Upper lobe of right lung (tissue), 1 donor: ENCODE data around the gene TPX2. TPM values are rescaled to one million over a fixed set of nuclear protein-coding genes. Genes with fewer than 3 reads are reported as not detected.

ENCODE experiments used
- ATAC-seq: fragments of 200-7000 bp; cut with Tn5 transposase; one replicate; pipeline ENCODE4 v1.9.1; 2020; ENCODE audit warnings: mild to moderate bottlenecking, moderate library complexity
- DNase-seq: peaks from one replicate; pipeline ENCODE4 v3.0.0-alpha.2; 2020
- H3K27ac ChIP-seq: fragments of 200-600 bp; one replicate; pipeline ENCODE4 v1.8.0; 2022
- H3K27me3 ChIP-seq: fragments of 200-600 bp; one replicate; pipeline ENCODE4 v1.8.0; 2022; ENCODE audit warnings: mild to moderate bottlenecking
- H3K36me3 ChIP-seq: fragments of 200-600 bp; one replicate; pipeline ENCODE4 v1.8.0; 2022
- H3K4me1 ChIP-seq: fragments of 200-600 bp; one replicate; pipeline ENCODE4 v1.8.0; 2022
- H3K4me3 ChIP-seq: fragments of 200-600 bp; one replicate; pipeline ENCODE4 v1.8.0; 2022; ENCODE audit warnings: mild to moderate bottlenecking
- H3K9me3 ChIP-seq: fragments of 200-600 bp; one replicate; pipeline ENCODE4 v1.8.0; 2022
- intact Hi-C: fragments of 100-400 bp; cut with DNase I; formaldehyde crosslinking; loops from one replicate; pipeline ENCODE4 v1.11.0; 2022
- long read RNA-seq: library from polyadenylated mRNA; unstranded; transcript quantifications from one replicate; pipeline ENCODE4 v2.0.0, GENCODE V29; 2021
- total RNA-seq: library from RNA; stranded (reverse); fragmentation: NEBNext Ultra II Directional; extraction: Animal tissue kit (Norgen Biotek cat#: 25700); gene quantifications from one replicate; pipeline ENCODE4 v1.2.1, GENCODE V29; 2021
- TF ChIP-seq, protein P1 (sequence below): fragments of 200-600 bp; IDR thresholded peaks from one replicate; pipeline ENCODE4 v1.8.0; 2022; ENCODE audit warnings: antibody characterized with exemption
- donor health status: DM: no; HTN: yes; CAD: no; lungs with severe emphysema.

Gene TPX2, protein sequence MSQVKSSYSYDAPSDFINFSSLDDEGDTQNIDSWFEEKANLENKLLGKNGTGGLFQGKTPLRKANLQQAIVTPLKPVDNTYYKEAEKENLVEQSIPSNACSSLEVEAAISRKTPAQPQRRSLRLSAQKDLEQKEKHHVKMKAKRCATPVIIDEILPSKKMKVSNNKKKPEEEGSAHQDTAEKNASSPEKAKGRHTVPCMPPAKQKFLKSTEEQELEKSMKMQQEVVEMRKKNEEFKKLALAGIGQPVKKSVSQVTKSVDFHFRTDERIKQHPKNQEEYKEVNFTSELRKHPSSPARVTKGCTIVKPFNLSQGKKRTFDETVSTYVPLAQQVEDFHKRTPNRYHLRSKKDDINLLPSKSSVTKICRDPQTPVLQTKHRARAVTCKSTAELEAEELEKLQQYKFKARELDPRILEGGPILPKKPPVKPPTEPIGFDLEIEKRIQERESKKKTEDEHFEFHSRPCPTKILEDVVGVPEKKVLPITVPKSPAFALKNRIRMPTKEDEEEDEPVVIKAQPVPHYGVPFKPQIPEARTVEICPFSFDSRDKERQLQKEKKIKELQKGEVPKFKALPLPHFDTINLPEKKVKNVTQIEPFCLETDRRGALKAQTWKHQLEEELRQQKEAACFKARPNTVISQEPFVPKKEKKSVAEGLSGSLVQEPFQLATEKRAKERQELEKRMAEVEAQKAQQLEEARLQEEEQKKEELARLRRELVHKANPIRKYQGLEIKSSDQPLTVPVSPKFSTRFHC
- total RNA-seq, result 1.6 TPM
- long read RNA-seq, partial matches to known transcripts, result 1 of 4 reads
- long read RNA-seq, other reads (novel, unspliced or antisense), result 0 of 4 reads

DNA sequence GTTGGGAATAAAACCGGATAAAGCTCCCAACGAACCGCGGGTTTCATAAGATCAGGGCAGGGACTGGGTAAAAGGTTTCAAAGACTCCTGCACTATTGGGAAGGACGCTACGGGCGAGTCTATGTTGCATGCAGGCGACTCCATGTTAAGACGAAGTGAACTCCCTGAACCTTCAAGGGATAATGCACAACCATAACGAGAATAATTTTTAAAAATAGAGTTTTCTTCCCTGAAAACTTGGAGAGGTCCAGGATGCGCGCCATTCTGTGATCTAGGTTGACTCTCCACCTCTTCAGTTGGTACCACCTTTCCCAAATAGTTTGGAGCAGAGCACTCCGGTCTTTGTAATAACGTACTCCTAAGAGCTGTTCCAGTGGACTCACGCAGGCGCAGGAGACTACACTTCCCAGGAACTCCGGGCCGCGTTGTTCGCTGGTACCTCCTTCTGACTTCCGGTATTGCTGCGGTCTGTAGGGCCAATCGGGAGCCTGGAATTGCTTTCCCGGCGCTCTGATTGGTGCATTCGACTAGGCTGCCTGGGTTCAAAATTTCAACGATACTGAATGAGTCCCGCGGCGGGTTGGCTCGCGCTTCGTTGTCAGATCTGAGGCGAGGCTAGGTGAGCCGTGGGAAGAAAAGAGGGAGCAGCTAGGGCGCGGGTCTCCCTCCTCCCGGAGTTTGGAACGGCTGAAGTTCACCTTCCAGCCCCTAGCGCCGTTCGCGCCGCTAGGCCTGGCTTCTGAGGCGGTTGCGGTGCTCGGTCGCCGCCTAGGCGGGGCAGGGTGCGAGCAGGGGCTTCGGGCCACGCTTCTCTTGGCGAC lies at the start of gene TPX2:
Gene TPX2 (plus strand): TSS at position 562 of the 821 bp plus-strand sequence. CDS start 18,187 bp downstream, outside the sequence.
- intact Hi-C loops, result no loop called here
- H3K4me1 ChIP-seq, result no peaks in the 10 kb centered on the region
- TF ChIP-seq, protein P1, sequence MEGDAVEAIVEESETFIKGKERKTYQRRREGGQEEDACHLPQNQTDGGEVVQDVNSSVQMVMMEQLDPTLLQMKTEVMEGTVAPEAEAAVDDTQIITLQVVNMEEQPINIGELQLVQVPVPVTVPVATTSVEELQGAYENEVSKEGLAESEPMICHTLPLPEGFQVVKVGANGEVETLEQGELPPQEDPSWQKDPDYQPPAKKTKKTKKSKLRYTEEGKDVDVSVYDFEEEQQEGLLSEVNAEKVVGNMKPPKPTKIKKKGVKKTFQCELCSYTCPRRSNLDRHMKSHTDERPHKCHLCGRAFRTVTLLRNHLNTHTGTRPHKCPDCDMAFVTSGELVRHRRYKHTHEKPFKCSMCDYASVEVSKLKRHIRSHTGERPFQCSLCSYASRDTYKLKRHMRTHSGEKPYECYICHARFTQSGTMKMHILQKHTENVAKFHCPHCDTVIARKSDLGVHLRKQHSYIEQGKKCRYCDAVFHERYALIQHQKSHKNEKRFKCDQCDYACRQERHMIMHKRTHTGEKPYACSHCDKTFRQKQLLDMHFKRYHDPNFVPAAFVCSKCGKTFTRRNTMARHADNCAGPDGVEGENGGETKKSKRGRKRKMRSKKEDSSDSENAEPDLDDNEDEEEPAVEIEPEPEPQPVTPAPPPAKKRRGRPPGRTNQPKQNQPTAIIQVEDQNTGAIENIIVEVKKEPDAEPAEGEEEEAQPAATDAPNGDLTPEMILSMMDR, result peak; percentile 8
- ATAC-seq (peak; percentile 100), DNase-seq (peak; percentile 95)
- no peaks in the 10 kb centered on the region for H3K27me3 ChIP-seq
- no peaks in the 10 kb centered on the region for H3K9me3 ChIP-seq
- H3K27ac ChIP-seq, result peak within 1 kb of the TSS; percentile 69
- H3K36me3 ChIP-seq, result no peaks in the 10 kb centered on the region
- H3K4me3 ChIP-seq, result peak within 1 kb of the TSS; percentile 65

- peaks cover 37% of the 10 kb centered on the region for H3K36me3 ChIP-seq
- no peak overlapping the region for H3K4me3 ChIP-seq
- DNase-seq (no peak), ATAC-seq (no peak)
- no peaks in the 10 kb centered on the region for H3K27me3 ChIP-seq
- peaks cover 35% of the 10 kb centered on the region for H3K4me1 ChIP-seq
- H3K27ac ChIP-seq, result no peak overlapping the region
- TF ChIP-seq, protein P1, result no peak
- H3K9me3 ChIP-seq, result no peaks in the 10 kb centered on the region
- intact Hi-C loops, result no loop called here
Observed at GRCh38 chr20:31690124-31690666, 48.9 kb upstream of the TPX2 start.

- H3K4me3 ChIP-seq, result no peak overlapping the region
- intact Hi-C loops, result no loop called here
- H3K9me3 ChIP-seq, result no peaks in the 10 kb centered on the region
- H3K27me3 ChIP-seq, result no peaks in the 10 kb centered on the region
- H3K27ac ChIP-seq, result no peak overlapping the region
- no peak for DNase-seq
- no peak for ATAC-seq
- H3K4me1 ChIP-seq, result peaks cover 42% of the 10 kb centered on the region
- H3K36me3 ChIP-seq, result peaks cover 39% of the 10 kb centered on the region
- TF ChIP-seq, protein P1, result no peak
Observed at GRCh38 chr20:31691646-31692275, 47.3 kb upstream of the TPX2 start.

DNA sequence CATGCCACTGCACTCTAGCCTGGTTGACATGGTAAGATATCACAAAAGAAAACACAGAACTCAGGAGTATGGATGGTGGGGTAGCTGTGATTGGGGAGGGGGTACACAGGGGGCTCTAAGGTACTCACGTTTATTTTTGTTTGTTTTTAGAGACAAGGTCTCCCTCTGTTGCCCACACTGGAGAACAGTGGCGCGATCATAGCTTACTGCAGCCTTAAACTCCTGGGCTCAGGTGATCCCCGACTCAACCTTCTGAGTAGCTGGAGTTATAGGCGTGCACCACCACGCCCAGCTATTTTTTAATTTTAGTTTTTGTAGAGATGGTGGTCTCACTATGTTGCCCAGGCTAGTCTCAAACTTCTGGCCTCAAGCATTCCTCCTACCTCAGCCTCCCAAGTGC lies 45.7 kb upstream of the TPX2 start:
- intact Hi-C loops, result no loop called here
- Histone ChIP-seq H3K4me1 (peaks cover 51% of the 10 kb centered on the region), H3K9me3 (no peaks in the 10 kb centered on the region), H3K27ac (peak overlapping the region; percentile 32), H3K4me3 (no peak overlapping the region), H3K27me3 (no peaks in the 10 kb centered on the region), H3K36me3 (peaks cover 33% of the 10 kb centered on the region)
- ATAC-seq (no peak), DNase-seq (no peak)
- TF ChIP-seq, protein P1, result no peak
